Fibroblast of skin of scalp (primary cell): ENCODE measurements around the gene PIEZO1.

Experiments used
- DNase-seq: peaks from one replicate; pipeline ENCODE4 v3.0.0-alpha.2; 2013

The PIEZO1 gene

DNA sequence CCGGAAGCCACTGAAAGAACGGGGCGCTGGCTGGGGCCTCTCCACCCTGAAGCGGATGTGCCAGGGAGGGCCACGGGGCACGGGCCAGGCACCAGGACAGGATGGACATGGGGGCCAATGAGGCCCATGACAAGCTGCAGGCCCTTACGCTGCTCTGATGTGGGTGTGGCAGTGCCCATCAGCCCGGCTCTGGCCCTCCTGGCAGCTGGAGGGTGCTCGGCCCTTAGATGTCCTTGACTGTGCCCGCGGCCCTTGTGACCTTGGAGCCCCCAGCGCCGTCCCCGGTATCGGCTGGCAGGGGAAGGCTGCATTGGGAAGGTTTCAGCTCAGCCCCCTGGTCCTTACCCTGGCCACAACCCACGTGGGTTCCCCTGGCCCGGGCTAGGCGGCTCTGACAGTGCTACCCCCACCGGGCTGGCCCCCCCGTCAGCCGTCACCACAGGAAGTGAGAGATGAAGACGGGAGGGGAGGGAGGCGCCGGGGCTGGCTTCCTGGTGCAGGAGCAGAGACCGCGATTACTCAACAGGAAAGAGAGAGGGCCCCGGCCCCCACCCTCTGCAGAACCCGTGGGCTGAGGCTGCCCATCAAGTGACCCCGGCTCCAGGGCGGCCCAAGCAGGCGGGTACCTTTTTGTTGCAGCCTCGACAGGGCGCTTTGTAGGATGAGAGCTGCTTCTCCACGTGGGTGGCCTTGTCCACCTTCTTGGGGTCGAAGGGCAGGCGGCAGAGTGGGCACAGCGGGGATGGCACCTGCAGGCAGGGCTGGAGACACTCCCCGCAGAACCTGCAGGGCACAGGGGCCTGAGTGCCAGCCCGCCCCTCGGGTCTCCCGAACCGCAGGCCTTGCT is 84.2 kb downstream of the PIEZO1 start:
- peak; percentile 65 for DNase-seq

- no peak for DNase-seq
Observed at GRCh38 chr16:88700322-88700635, 84.7 kb downstream of the PIEZO1 start.

GRCh38 chr16:88699180-88699579 is 85.8 kb downstream of the PIEZO1 start:
- DNase-seq = no peak

DNA sequence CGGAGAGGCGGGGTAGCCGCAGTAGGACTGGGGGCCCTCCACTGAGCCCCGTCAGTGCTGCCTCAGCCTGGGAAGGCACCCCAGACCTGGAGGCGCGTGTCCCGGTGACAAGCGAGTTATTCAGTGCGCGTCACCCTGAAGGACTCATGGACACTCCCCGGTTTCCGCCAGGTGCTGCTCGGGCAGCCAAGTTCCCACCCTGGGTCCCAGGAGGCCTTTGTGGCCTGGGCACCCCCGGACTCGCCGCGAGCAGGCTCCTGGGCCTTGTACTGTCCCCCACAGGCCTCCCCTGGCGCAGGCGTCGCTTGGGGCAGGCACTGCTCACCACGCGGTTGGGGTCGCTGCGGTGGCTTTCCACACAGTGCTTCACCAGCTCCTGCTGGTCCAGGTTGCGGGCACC is 86.4 kb downstream of the PIEZO1 start:
- no peak for DNase-seq

DNA sequence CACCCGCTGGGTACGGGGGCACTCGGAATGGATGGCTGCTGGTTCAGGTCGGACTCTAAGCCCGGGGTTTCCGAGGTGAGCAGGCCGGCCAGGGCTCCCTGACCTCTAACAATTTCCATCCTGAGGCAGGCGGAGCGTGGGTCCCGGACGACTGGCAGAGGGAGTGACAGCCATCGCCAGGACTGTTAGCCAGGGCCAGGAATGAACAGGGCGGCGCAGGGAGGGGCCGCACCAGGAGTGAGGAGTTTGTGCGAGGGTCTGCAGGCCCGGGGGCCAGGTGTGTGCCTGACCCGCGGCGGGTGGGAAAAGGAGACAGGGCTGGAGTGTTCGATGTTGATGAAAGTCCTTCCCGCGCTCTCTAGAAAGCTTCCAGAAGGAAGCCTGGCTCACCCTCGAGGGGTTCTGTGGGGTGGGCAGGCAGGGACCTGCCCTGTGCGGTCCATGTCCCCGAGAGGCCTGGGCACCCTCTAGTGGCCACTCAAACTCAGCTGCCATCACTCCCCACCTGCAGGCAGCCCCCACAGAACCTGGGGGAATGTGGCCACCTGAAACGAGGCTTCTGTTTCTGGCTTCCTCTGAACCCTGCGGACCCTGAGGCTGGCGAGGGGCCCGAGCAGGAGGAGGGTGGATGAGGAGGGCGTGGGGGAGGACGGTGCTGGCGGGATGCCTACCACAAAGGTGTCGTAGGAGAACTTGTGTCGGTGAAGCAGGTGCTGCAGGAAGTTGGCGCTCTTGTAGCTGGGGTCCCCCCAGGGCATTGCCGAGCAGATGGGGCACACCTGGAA is 87.0 kb downstream of the PIEZO1 start:
- no peak for DNase-seq

GRCh38 chr16:88697116-88697830 is 87.7 kb downstream of the PIEZO1 start:
- DNase-seq = no peak

DNA sequence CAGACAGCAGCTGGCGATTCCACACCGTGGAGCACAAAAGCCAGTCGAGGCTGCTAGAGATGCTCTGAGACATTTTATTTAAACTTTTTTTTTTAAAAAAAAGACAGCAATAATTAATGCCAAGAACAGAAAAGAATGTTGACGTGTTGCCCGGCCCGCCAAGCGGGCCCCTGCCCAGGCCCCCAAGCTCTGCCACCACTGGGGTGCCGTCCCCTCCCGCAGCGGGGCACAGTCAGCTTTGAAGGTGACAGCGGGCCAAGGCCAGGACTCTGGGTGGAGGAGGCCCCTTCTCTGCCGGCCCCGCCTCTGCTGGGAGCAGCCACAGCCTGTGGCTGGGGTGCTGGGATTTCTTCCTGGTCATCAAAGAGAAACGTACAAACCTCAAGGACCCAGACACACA is 88.6 kb downstream of the PIEZO1 start:
- DNase-seq = no peak

GRCh38 chr16:88695753-88696152 is 89.3 kb downstream of the PIEZO1 start:
- no peak for DNase-seq

DNA sequence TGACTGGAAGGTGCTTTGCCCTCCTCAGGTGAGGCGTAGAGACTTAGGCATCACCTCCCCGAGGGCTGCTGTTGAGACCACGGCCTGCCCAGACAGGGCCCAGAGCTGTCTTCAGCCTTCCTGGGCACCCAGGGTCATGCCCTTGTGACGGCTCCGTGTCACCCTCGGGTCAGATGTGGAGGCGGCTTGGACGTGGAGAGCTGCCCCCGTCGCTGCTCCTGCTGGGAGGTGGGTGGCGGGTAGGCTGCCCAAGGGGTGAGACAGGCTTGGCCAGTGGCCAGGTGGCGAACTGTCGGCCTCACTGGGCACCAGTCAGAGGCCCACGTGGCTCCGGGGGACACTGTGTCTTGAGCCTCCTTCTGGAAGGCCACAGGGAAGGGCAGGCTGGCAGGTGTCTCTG is 89.8 kb downstream of the PIEZO1 start:
- DNase-seq = no peak

DNA sequence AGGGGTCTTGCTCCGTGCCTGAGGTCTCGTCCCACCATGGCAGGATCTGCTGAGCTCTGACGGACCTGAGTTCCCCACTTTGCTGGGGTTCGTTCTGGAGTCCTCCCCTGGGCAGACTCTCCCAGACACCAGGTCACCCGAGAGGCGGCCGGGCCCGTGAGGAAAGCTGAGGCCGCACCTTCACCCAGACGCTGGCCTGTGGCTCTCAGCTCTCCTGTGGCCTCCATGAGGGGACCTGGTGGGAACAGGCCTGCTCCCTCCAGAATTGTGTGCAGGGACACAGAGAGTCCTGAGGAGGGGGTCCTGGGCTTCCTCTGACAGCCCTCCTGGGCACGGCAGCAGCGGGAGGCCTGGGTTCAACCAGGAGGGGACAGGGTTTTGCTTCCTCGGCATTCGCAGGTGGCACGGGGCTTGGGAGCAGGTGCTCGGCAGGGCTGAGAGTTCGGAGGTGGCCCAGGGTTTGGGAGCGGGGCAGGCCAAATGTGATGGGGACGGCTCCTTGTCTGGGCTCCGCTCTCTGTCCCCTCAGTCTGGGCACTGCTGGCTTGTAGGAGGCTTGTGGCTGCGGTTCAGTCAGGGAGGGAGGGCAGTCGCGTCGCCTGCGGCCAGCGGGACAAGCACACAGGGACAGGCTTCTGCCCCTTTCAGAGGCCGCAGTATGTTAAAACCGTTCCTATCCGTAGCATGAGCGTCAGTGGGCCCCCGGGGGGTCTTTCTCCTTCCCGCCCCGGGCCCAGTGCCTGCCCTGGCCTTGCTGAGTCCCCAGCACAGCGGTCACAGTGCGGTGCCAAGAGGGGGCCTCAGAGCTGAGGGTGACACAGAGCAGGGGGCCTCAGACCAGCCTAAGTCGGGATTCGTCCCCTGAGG is 90.6 kb downstream of the PIEZO1 start:
- no peak for DNase-seq

GRCh38 chr16:88693420-88694177 is 91.4 kb downstream of the PIEZO1 start:
- no peak for DNase-seq

- no peak for DNase-seq
Observed at GRCh38 chr16:88692861-88693260, 92.2 kb downstream of the PIEZO1 start.

DNA sequence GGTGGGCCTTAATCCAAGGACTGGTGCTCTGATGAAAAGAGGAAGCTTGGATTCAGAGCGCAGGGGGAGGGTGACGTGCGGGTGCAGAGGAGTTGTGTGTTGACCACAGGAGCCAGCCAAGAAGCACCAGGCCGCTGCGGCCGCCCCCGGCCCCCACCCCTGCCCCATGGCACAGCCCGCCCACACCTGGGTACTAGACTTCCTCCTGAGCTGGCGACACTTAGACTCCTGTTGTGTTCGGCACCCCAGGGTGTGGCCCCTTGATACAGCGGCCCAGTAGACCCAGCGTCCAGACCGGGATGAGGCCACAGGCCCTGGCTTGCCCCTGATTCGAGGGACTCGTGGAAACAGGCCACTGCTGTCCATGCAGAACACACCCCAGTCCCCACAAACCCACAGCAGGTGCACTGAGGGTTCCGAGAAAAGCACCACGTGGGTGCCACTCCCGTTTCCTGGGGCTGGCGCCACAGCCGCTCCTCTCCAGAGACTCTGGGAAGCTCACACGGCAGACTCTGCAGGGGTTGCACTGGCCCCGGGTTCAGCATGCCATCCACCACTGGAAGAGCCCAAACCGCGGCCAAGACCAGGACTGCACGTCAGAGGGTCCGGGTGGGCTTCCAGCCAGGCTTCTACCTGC is 93.0 kb downstream of the PIEZO1 start:
- DNase-seq = no peak

GRCh38 chr16:88691129-88691813 is 93.7 kb downstream of the PIEZO1 start:
- DNase-seq = no peak

- DNase-seq = no peak
Observed at GRCh38 chr16:88690341-88691128, 94.5 kb downstream of the PIEZO1 start.

- no peak for DNase-seq
Observed at GRCh38 chr16:88688013-88688778, 96.8 kb downstream of the PIEZO1 start.

DNA sequence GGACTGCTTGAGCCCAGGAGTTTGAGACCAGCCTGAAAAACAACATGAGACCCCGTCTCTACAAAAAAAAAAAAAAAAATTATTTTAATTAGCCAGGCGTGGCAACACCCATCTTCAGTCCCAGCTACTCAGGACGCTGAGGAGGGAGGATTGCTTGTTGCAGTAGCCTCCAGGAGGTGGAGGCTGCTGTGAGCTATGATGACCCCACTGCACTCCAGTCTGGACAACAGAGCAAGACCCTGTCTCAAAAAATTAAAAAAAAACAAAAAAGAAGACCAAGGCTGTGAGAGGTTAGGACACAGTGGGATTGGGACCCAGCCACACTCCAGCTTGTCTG is 97.4 kb downstream of the PIEZO1 start:
- DNase-seq = no peak

- DNase-seq = no peak
Observed at GRCh38 chr16:88687254-88687576, 97.8 kb downstream of the PIEZO1 start.
